ENCODE data around the gene FBN1.

DNA sequence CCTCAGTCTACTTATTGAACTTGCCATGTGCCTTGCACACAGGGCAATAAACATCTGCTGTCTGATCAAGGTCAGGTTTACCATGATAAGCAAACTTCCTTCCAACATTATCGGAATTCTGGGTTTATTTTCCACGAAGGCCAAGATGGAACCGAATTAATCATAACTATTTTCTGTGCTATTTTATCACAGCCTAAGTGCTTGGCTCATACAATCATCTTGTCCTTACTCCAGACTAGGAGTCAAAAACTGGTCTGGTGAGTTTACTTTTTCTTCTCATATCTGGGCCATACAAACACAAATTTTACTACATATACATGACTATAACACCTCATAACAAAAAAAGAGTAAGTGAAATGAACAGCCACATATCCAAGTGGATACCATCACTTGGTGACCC is 2.3 kb downstream of the FBN1 start:
- TF ChIP-seq TOX (CRISPR knock-in tag; IDR thresholded peaks at IDR 0.05; ENCODE audit: borderline replicate concordance) = no peak
- TF ChIP-seq ZFP30 (CRISPR knock-in tag; IDR thresholded peaks at IDR 0.05) = no peak
- no peak for TF ChIP-seq PATZ1 (CRISPR knock-in tag; IDR thresholded peaks at IDR 0.05; ENCODE audit: borderline replicate concordance)
- TF ChIP-seq GLIS3 (CRISPR knock-in tag; IDR thresholded peaks at IDR 0.05) = no peak
- no peak for TF ChIP-seq ARNTL (CRISPR knock-in tag; IDR thresholded peaks at IDR 0.05; ENCODE audit: borderline replicate concordance, low read depth)
- TF ChIP-seq CREB5 (CRISPR knock-in tag; IDR thresholded peaks at IDR 0.05; ENCODE audit: low read depth) = no peak
- no peak for TF ChIP-seq ZNF565 (CRISPR knock-in tag; conservative IDR thresholded peaks at IDR 0.05; ENCODE audit: low read depth)
- TF ChIP-seq, protein P1, sequence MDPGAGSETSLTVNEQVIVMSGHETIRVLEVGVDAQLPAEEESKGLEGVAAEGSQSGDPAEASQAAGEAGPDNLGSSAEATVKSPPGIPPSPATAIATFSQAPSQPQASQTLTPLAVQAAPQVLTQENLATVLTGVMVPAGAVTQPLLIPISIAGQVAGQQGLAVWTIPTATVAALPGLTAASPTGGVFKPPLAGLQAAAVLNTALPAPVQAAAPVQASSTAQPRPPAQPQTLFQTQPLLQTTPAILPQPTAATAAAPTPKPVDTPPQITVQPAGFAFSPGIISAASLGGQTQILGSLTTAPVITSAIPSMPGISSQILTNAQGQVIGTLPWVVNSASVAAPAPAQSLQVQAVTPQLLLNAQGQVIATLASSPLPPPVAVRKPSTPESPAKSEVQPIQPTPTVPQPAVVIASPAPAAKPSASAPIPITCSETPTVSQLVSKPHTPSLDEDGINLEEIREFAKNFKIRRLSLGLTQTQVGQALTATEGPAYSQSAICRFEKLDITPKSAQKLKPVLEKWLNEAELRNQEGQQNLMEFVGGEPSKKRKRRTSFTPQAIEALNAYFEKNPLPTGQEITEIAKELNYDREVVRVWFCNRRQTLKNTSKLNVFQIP (CRISPR knock-in tag; IDR thresholded peaks at IDR 0.05; ENCODE audit: borderline replicate concordance, low read depth) = no peak
- TF ChIP-seq, protein P2, sequence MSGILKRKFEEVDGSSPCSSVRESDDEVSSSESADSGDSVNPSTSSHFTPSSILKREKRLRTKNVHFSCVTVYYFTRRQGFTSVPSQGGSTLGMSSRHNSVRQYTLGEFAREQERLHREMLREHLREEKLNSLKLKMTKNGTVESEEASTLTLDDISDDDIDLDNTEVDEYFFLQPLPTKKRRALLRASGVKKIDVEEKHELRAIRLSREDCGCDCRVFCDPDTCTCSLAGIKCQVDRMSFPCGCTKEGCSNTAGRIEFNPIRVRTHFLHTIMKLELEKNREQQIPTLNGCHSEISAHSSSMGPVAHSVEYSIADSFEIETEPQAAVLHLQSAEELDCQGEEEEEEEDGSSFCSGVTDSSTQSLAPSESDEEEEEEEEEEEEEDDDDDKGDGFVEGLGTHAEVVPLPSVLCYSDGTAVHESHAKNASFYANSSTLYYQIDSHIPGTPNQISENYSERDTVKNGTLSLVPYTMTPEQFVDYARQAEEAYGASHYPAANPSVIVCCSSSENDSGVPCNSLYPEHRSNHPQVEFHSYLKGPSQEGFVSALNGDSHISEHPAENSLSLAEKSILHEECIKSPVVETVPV (CRISPR knock-in tag; IDR thresholded peaks at IDR 0.05) = no peak
- TF ChIP-seq ZFP3 (CRISPR knock-in tag; IDR thresholded peaks at IDR 0.05) = no peak
- no peak for TF ChIP-seq PPARA (CRISPR knock-in tag; IDR thresholded peaks at IDR 0.05; ENCODE audit: borderline replicate concordance)
- TF ChIP-seq TCF4 (CRISPR knock-in tag; IDR thresholded peaks at IDR 0.05; ENCODE audit: borderline replicate concordance) = no peak
- TF ChIP-seq SNAI2 (CRISPR knock-in tag; IDR thresholded peaks at IDR 0.05) = no peak
